Transverse colon (tissue), 4 donors: Measurements from ENCODE around the gene SLC2A9. TPM values are rescaled to one million over a fixed set of nuclear protein-coding genes. Genes with fewer than 3 reads are reported as not detected.

ENCODE experiments used
- DNase-seq: peaks from one replicate; pipeline ENCODE4 v3.0.0-alpha.2; 2019
- H3K27ac ChIP-seq, 4 donors: fragments of 200-600 bp; sonication (generic); 2 replicates each; pipeline ENCODE4 v1.5.1; 2016 to 2018; ENCODE audit warnings: inconsistent platforms in 4 of 4
- H3K27me3 ChIP-seq: fragments of 200-600 bp; sonication (generic); 2 replicates; pipeline ENCODE4 v1.5.1; 2017; ENCODE audit warnings: inconsistent platforms
- H3K36me3 ChIP-seq, 4 donors: fragments of 200-600 bp; sonication (generic); 2 replicates each; pipeline ENCODE4 v1.5.1; 2017 to 2019; ENCODE audit warnings: inconsistent platforms in 4 of 4
- H3K4me1 ChIP-seq, 4 donors: fragments of 200-600 bp; sonication (generic); 2 replicates each; pipeline ENCODE4 v1.5.1; 2017 to 2020; ENCODE audit warnings: inconsistent platforms in 4 of 4
- H3K4me3 ChIP-seq, 4 donors: fragments of 200-600 bp; sonication (generic); 1 replicate in 1 of 4; 2 replicates in 3 of 4; pipeline versions ENCODE4 v1.5.1 to v1.6.1; 2017 to 2019; ENCODE audit warnings: inconsistent platforms in 4 of 4
- H3K9me3 ChIP-seq, 2 donors: fragments of 200-600 bp; sonication (generic); 2 replicates each; pipeline ENCODE4 v1.5.1; 2017 to 2019; ENCODE audit warnings: inconsistent platforms in 2 of 2
- CTCF ChIP-seq, 5 experiments: fragments of 200-600 bp in 3 of 5; fragments of 450-650 bp in 2 of 5; sonication (generic) in 3 of 5; IDR thresholded peaks; 1 replicate in 2 of 5; 2 replicates in 3 of 5; pipeline ENCODE4 v1.5.1; 2016 to 2017; ENCODE audit warnings: antibody characterized with exemption in 5 of 5, inconsistent platforms in 3 of 5, mild to moderate bottlenecking in 2 of 5, moderate library complexity in 1 of 5
- EP300 ChIP-seq: sonication (generic); formaldehyde crosslinking; IDR thresholded peaks from one replicate; pipeline ENCODE4 v1.6.1; 2017; ENCODE audit warnings: antibody characterized with exemption, low read depth
- POLR2A ChIP-seq: fragments of 450-650 bp; IDR thresholded peaks from one replicate; pipeline ENCODE4 v1.6.1; 2016; ENCODE audit warnings: antibody characterized with exemption, mild to moderate bottlenecking, moderate library complexity
- POLR2AphosphoS5 ChIP-seq, 3 donors: sonication (generic); formaldehyde crosslinking; IDR thresholded peaks; one replicate each; pipeline ENCODE4 v1.6.1; 2016; ENCODE audit warnings: antibody characterized with exemption in 3 of 3
- WGBS, 2 donors: methylation state at CpG; one replicate each; pipeline ENCODE4 v1.1.5; 2018; ENCODE audit warnings: low coverage in 1 of 2; 5-methylcytosine and 5-hydroxymethylcytosine counted together
- in situ Hi-C, 4 donors: fragments of 200-750 bp; cut with MboI; loops; one replicate each; pipeline versions ENCODE4 v1.15.0 to v1.15.1; 2017; ENCODE audit warnings: low sequenced_read_pairs in 3 of 4, low pct_ligation_motif_present in 1 of 4, low pct_unique_long_range_greater_than_20kb in 1 of 4
- intact Hi-C: fragments of 100-400 bp; cut with DNase I; formaldehyde crosslinking; loops from one replicate; pipeline ENCODE4 v1.15.1; 2023; ENCODE audit warnings: low total_unique reads
- total RNA-seq, 4 donors: library from RNA; depleted of rRNA; stranded (reverse); fragments of >200 nt; gene quantifications; one replicate each; pipeline ENCODE4 v1.1.0, GENCODE V29; 2016

Gene SLC2A9
- total RNA-seq, 4 donors from 2014 or later = 2.2 to 4.0 (median 3.4) TPM; not detected in 1

GRCh38 chr4:9970399-9971011 is 50.8 kb downstream of the SLC2A9 start:
- DNase-seq = peak; percentile 39
- Histone ChIP-seq H3K9me3 (no peaks in the 10 kb centered on the region), H3K4me3 (no peak overlapping the region), H3K4me1 (no peaks in the 10 kb centered on the region), H3K36me3 (no peaks in the 10 kb centered on the region), H3K27me3 (no peaks in the 10 kb centered on the region), H3K27ac (no peak overlapping the region)
- WGBS, 2 donors = 61 to 90% methylated on average over 6 of the region's 6 CpGs
- intact Hi-C loops = no loop called here
- in situ Hi-C loops = no loop called here
- TF ChIP-seq EP300 = no peak
- TF ChIP-seq POLR2AphosphoS5 (IDR thresholded peaks at IDR 0.05) = no peak
- no peak for TF ChIP-seq CTCF (IDR thresholded peaks at IDR 0.05)
- TF ChIP-seq POLR2A = no peak

GRCh38 chr4:9969526-9970398 is 51.5 kb downstream of the SLC2A9 start:
- Histone ChIP-seq H3K4me1 (no peaks in the 10 kb centered on the region), H3K9me3 (no peaks in the 10 kb centered on the region), H3K27ac (no peak overlapping the region), H3K27me3 (no peaks in the 10 kb centered on the region), H3K36me3 (no peaks in the 10 kb centered on the region), H3K4me3 (no peak overlapping the region)
- in situ Hi-C loops = no loop called here
- no peak for DNase-seq
- intact Hi-C loops = no loop called here
- WGBS, 2 donors = 90% methylated on average over 6 to 7 of the region's 7 CpGs
- TF ChIP-seq CTCF (IDR thresholded peaks at IDR 0.05) = no peak
- no peak for TF ChIP-seq POLR2A
- TF ChIP-seq EP300 = no peak
- TF ChIP-seq POLR2AphosphoS5 (IDR thresholded peaks at IDR 0.05) = no peak

- H3K27ac ChIP-seq = no peak overlapping the region
- in situ Hi-C loops (no loop called here), intact Hi-C loops (no loop called here)
- no peaks in the 10 kb centered on the region for H3K27me3 ChIP-seq
- H3K9me3 ChIP-seq = no peaks in the 10 kb centered on the region
- H3K36me3 ChIP-seq = no peaks in the 10 kb centered on the region
- H3K4me3 ChIP-seq = no peak overlapping the region
- no peak for TF ChIP-seq EP300
- TF ChIP-seq POLR2A = no peak
- TF ChIP-seq POLR2AphosphoS5 (IDR thresholded peaks at IDR 0.05) = no peak
- TF ChIP-seq CTCF (IDR thresholded peaks at IDR 0.05) = no peak
- H3K4me1 ChIP-seq = no peaks in the 10 kb centered on the region
- no peak for DNase-seq
These were observed 52.8 kb downstream of the SLC2A9 start for GRCh38 chr4:9968472-9968871.

GRCh38 chr4:9964879-9965278 is 56.4 kb downstream of the SLC2A9 start:
- 78 to 82% methylated on average over 6 to 7 of the region's 7 CpGs for WGBS, 2 donors
- Histone ChIP-seq H3K27ac (no peak overlapping the region), H3K4me1 (no peaks in the 10 kb centered on the region), H3K36me3 (no peaks in the 10 kb centered on the region), H3K4me3 (no peak overlapping the region), H3K27me3 (no peaks in the 10 kb centered on the region), H3K9me3 (no peaks in the 10 kb centered on the region)
- TF ChIP-seq POLR2AphosphoS5 (IDR thresholded peaks at IDR 0.05) (no peak), POLR2A (no peak), EP300 (no peak), CTCF (IDR thresholded peaks at IDR 0.05) (no peak)
- no peak for DNase-seq
- in situ Hi-C loops = no loop called here
- intact Hi-C loops = no loop called here
